ENCODE results near the gene DLL4.

- TF ChIP-seq CTCF (IDR thresholded peaks at IDR 0.05) (no peak), POLR2A (IDR thresholded peaks at IDR 0.05) (no peak)
These were observed 31.8 kb downstream of the DLL4 start for GRCh38 chr15:40960925-40961324.
